ENCODE results near the gene XRCC1. TPM values are rescaled to one million over a fixed set of nuclear protein-coding genes. Genes with fewer than 3 reads are reported as not detected.

The XRCC1 gene
- total RNA-seq, 1 experiment from 2014 or later = 20.1 TPM

DNA sequence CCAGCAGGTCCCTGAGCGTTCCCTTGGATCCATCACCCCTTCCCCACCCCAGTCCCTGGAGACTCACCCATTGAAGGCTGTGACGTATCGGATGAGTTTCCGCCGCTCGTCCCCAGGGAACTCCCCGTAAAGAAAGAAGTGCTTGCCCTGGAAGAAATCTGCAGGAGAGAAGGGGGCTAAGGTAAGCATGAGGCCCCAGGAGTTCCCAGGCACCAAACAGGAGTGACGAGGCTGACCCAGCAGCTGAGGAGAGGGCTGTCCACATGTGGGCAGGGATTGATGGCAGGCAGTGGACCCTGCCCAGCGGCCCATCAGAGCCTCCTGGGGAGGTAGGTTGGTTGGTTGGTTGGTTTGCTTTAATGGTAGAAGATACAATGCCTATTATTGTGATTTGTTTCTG, 31.2 kb downstream of the XRCC1 start:
- Histone ChIP-seq H3K27ac (ENCODE audit: low read length) (no peak overlapping the region), H3K4me3 (ENCODE audit: low read depth in 2 of 2, low read length in 2 of 2) (no peak overlapping the region), H3K4me1 (ENCODE audit: control insufficient read depth, insufficient read depth, low read length) (no peaks in the 10 kb centered on the region), H3K9me3 (ENCODE audit: control insufficient read depth, insufficient read depth, low read depth, low read length) (no peaks in the 10 kb centered on the region), H3K36me3 (ENCODE audit: control insufficient read depth, insufficient read depth, low read length) (no peaks in the 10 kb centered on the region), H3K27me3 (ENCODE audit: control insufficient read depth, insufficient read depth, low read length) (no peaks in the 10 kb centered on the region)
- no peak for DNase-seq (ENCODE audit: low read depth, low spot score)
- TF ChIP-seq SIN3A (IDR thresholded peaks at IDR 0.05; ENCODE audit: borderline replicate concordance, insufficient read depth, low read depth, low read length) = no peak
- TF ChIP-seq TCF7L2 (IDR thresholded peaks at IDR 0.05; ENCODE audit: low read depth, low read length) = no peak
- no peak for TF ChIP-seq POLR2AphosphoS5 (IDR thresholded peaks at IDR 0.05; ENCODE audit: low read depth, low read length)
- TF ChIP-seq, protein P1, sequence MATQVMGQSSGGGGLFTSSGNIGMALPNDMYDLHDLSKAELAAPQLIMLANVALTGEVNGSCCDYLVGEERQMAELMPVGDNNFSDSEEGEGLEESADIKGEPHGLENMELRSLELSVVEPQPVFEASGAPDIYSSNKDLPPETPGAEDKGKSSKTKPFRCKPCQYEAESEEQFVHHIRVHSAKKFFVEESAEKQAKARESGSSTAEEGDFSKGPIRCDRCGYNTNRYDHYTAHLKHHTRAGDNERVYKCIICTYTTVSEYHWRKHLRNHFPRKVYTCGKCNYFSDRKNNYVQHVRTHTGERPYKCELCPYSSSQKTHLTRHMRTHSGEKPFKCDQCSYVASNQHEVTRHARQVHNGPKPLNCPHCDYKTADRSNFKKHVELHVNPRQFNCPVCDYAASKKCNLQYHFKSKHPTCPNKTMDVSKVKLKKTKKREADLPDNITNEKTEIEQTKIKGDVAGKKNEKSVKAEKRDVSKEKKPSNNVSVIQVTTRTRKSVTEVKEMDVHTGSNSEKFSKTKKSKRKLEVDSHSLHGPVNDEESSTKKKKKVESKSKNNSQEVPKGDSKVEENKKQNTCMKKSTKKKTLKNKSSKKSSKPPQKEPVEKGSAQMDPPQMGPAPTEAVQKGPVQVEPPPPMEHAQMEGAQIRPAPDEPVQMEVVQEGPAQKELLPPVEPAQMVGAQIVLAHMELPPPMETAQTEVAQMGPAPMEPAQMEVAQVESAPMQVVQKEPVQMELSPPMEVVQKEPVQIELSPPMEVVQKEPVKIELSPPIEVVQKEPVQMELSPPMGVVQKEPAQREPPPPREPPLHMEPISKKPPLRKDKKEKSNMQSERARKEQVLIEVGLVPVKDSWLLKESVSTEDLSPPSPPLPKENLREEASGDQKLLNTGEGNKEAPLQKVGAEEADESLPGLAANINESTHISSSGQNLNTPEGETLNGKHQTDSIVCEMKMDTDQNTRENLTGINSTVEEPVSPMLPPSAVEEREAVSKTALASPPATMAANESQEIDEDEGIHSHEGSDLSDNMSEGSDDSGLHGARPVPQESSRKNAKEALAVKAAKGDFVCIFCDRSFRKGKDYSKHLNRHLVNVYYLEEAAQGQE (IDR thresholded peaks at IDR 0.05; ENCODE audit: insufficient read depth in 1 of 2, low read depth in 2 of 2, low read length in 1 of 2) = no peak
- TF ChIP-seq CTCF (IDR thresholded peaks at IDR 0.05) = no peak
- POLR2A ChIA-PET = no interaction called here
- in situ Hi-C loops (cut with HindIII; ENCODE audit: low pct_unique_long_range_greater_than_20kb, low sequenced_read_pairs) (no loop called here), intact Hi-C loops (cut with micrococcal nuclease; ENCODE audit: unreplicated experiment) (no loop called here)
- no peak for ATAC-seq
- CTCF ChIA-PET = no interaction called here
- no TSS peak for BruUV-seq (replicated peaks)

DNA sequence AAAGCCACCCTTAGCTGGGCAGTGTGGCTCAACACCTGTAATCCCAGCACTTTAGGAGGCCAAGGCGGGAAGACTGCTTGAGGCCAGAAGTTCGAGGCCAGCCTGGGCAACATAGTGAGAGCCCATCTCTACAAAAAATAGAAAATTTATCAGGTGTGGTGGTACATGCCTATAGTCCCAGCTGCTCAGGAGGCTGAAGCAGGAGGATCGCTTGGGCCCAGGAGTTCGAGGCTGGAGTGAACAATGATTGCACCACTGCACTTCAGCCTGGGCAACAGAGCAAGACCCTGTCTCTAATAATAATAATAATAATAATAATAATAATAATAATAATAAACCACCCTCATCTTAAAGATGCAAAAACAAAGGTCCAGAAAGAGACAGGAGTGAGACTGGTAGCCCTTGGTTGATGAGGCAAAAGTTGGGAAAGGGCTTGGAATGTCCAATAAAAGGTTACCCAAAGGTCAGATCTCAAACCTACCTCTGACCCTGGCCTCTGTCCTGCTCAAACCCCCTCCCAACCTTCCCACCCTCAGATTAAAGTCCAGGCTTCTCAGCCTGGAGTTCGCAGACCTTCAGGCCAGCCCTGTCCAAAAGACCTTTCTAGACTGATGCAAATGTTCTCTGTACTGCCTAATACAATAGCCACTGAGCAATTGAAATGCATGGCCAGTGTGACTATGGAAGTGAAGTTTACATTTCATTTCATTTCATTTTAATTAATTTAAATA, 33.2 kb downstream of the XRCC1 start:
- TF ChIP-seq POLR2AphosphoS5 (IDR thresholded peaks at IDR 0.05; ENCODE audit: low read depth, low read length) (no peak), SIN3A (IDR thresholded peaks at IDR 0.05; ENCODE audit: borderline replicate concordance, insufficient read depth, low read depth, low read length) (no peak), CTCF (IDR thresholded peaks at IDR 0.05) (no peak), TCF7L2 (IDR thresholded peaks at IDR 0.05; ENCODE audit: low read depth, low read length) (no peak)
- TF ChIP-seq, protein P1 (IDR thresholded peaks at IDR 0.05; ENCODE audit: insufficient read depth in 1 of 2, low read depth in 2 of 2, low read length in 1 of 2) = no peak
- intact Hi-C loops (cut with micrococcal nuclease; ENCODE audit: unreplicated experiment) = no loop called here
- ChIA-PET POLR2A (no interaction called here), CTCF (no interaction called here)
- H3K4me1 ChIP-seq (ENCODE audit: control insufficient read depth, insufficient read depth, low read length) = no peaks in the 10 kb centered on the region
- no peak overlapping the region for H3K4me3 ChIP-seq (ENCODE audit: low read depth in 2 of 2, low read length in 2 of 2)
- DNase-seq (ENCODE audit: low read depth, low spot score) (no peak), ATAC-seq (no peak)
- in situ Hi-C loops (cut with HindIII; ENCODE audit: low pct_unique_long_range_greater_than_20kb, low sequenced_read_pairs) = no loop called here
- H3K27ac ChIP-seq (ENCODE audit: low read length) = no peak overlapping the region
- BruUV-seq (replicated peaks) = no TSS peak
- no peaks in the 10 kb centered on the region for H3K27me3 ChIP-seq (ENCODE audit: control insufficient read depth, insufficient read depth, low read length)
- H3K36me3 ChIP-seq (ENCODE audit: control insufficient read depth, insufficient read depth, low read length) = no peaks in the 10 kb centered on the region
- no peaks in the 10 kb centered on the region for H3K9me3 ChIP-seq (ENCODE audit: control insufficient read depth, insufficient read depth, low read depth, low read length)
